HEK293 (cell line): ENCODE measurements around the gene TMCC1.

Source experiments
- CTCF ChIA-PET: fragments of 350-600 bp; formaldehyde crosslinking; extraction: SDS; loops from one replicate; lab custom pipeline; 2021; ENCODE audit warnings: antibody characterized with exemption; lab: Yijun Ruan, JAX
- POLR2A ChIA-PET: fragments of 300-600 bp; formaldehyde crosslinking; extraction: SDS; loops from one replicate; lab custom pipeline; 2020; ENCODE audit warnings: antibody characterized with exemption, inconsistent platforms; lab: Yijun Ruan, JAX
- H3K27ac ChIP-seq: fragments of 200-500 bp; sonication (Bioruptor generic); 2 replicates; pipeline ENCODE4 v1.5.1; 2014; ENCODE audit warnings: low read depth, low read length, control low read depth, inconsistent platforms; ENCODE audit errors: extremely low read depth
- H3K36me3 ChIP-seq, 2 experiments: fragments of 200-500 bp in 1 of 2; sonication (Bioruptor generic) in 1 of 2; 1 replicate in 1 of 2; 2 replicates in 1 of 2; pipeline ENCODE4 v1.5.1; 2014 to 2017; ENCODE audit warnings: inconsistent platforms in 2 of 2, low read length in 2 of 2; ENCODE audit not compliant: control insufficient read depth in 2 of 2, insufficient read depth in 1 of 2
- H3K4me1 ChIP-seq: fragments of 200-500 bp; sonication (Bioruptor generic); 2 replicates; pipeline ENCODE4 v1.5.1; 2014; ENCODE audit warnings: mild to moderate bottlenecking, low read length, inconsistent platforms; ENCODE audit not compliant: control insufficient read depth, insufficient read depth
- H3K4me3 ChIP-seq: 2 replicates; pipeline ENCODE4 v1.5.1; 2011; ENCODE audit warnings: low read depth, mild to moderate bottlenecking, control low read depth, low read length, moderate library complexity
- H3K9me3 ChIP-seq: fragments of 200-500 bp; sonication (Bioruptor generic); 2 replicates; pipeline ENCODE4 v1.5.1; 2014; ENCODE audit warnings: low read depth, low read length, inconsistent platforms; ENCODE audit not compliant: control insufficient read depth, insufficient read depth
- CTCF ChIP-seq: fragments of 450-650 bp; formaldehyde crosslinking; IDR thresholded peaks from 2 replicates; pipeline ENCODE4 v1.5.1; 2016; ENCODE audit warnings: missing biosample characterization, missing genetic modification characterization
- PRDM1 ChIP-seq: fragments of 450-650 bp; formaldehyde crosslinking; IDR thresholded peaks from 2 replicates; pipeline ENCODE4; 2016; ENCODE audit warnings: missing biosample characterization, missing genetic modification characterization
- PRDM10 ChIP-seq: fragments of 450-650 bp; formaldehyde crosslinking; IDR thresholded peaks from 2 replicates; pipeline ENCODE4 v1.5.1; 2016; ENCODE audit warnings: missing biosample characterization, missing genetic modification characterization
- SP7 ChIP-seq: fragments of 450-650 bp; formaldehyde crosslinking; IDR thresholded peaks from 2 replicates; pipeline ENCODE4 v1.5.1; 2016; ENCODE audit warnings: missing biosample characterization, missing genetic modification characterization
- ZBTB10 ChIP-seq: fragments of 450-650 bp; formaldehyde crosslinking; IDR thresholded peaks from 2 replicates; pipeline ENCODE4 v1.5.1; 2016; ENCODE audit warnings: missing biosample characterization, missing genetic modification characterization
- ZNF221 ChIP-seq: fragments of 450-650 bp; formaldehyde crosslinking; IDR thresholded peaks from 2 replicates; pipeline ENCODE4 v1.5.1; 2017; ENCODE audit warnings: missing biosample characterization, missing genetic modification characterization, borderline replicate concordance
- ZNF292 ChIP-seq: fragments of 450-650 bp; formaldehyde crosslinking; IDR thresholded peaks from 2 replicates; pipeline ENCODE4 v1.5.1; 2016; ENCODE audit warnings: low read depth, missing biosample characterization, missing genetic modification characterization, borderline replicate concordance
- ZNF366 ChIP-seq: fragments of 450-650 bp; formaldehyde crosslinking; conservative IDR thresholded peaks from 2 replicates; pipeline ENCODE4 v1.5.1; 2016; ENCODE audit warnings: missing biosample characterization, missing genetic modification characterization
- ZNF394 ChIP-seq: fragments of 450-650 bp; formaldehyde crosslinking; IDR thresholded peaks from 2 replicates; pipeline ENCODE4 v1.5.1; 2016; ENCODE audit warnings: missing biosample characterization, missing genetic modification characterization, mild to moderate bottlenecking, moderate library complexity, borderline replicate concordance
- ZNF530 ChIP-seq: fragments of 450-650 bp; formaldehyde crosslinking; IDR thresholded peaks from 2 replicates; pipeline ENCODE4 v1.5.1; 2016; ENCODE audit warnings: low read depth, missing biosample characterization, missing genetic modification characterization
- ZNF624 ChIP-seq: fragments of 450-650 bp; formaldehyde crosslinking; IDR thresholded peaks from 2 replicates; pipeline ENCODE4 v1.5.1; 2017; ENCODE audit warnings: missing biosample characterization, missing genetic modification characterization
- ZNF629 ChIP-seq: fragments of 450-650 bp; formaldehyde crosslinking; IDR thresholded peaks from 2 replicates; pipeline ENCODE4 v1.5.1; 2017; ENCODE audit warnings: missing biosample characterization, missing genetic modification characterization
- ZNF664 ChIP-seq: fragments of 450-650 bp; formaldehyde crosslinking; IDR thresholded peaks from 2 replicates; pipeline ENCODE4 v1.5.1; 2016; ENCODE audit warnings: missing biosample characterization, missing genetic modification characterization
- ZNF707 ChIP-seq: fragments of 450-650 bp; formaldehyde crosslinking; IDR thresholded peaks from 2 replicates; pipeline ENCODE4 v1.5.1; 2016; ENCODE audit warnings: missing biosample characterization, missing genetic modification characterization
- ZNF747 ChIP-seq: fragments of 450-650 bp; formaldehyde crosslinking; IDR thresholded peaks from 2 replicates; pipeline ENCODE4 v1.5.1; 2016; ENCODE audit warnings: missing biosample characterization, missing genetic modification characterization
- ZSCAN18 ChIP-seq: fragments of 450-650 bp; formaldehyde crosslinking; IDR thresholded peaks from 2 replicates; pipeline ENCODE4 v1.5.1; 2016; ENCODE audit warnings: missing biosample characterization, missing genetic modification characterization
- TF ChIP-seq, protein P1 (sequence below): fragments of 450-650 bp; formaldehyde crosslinking; IDR thresholded peaks from 2 replicates; pipeline ENCODE4 v1.5.1; 2016; ENCODE audit warnings: missing biosample characterization, missing genetic modification characterization
- TF ChIP-seq, protein P2 (sequence below): fragments of 450-650 bp; formaldehyde crosslinking; IDR thresholded peaks from 2 replicates; pipeline ENCODE4 v1.5.1; 2016; ENCODE audit warnings: missing biosample characterization, missing genetic modification characterization, low read depth

Gene TMCC1

DNA sequence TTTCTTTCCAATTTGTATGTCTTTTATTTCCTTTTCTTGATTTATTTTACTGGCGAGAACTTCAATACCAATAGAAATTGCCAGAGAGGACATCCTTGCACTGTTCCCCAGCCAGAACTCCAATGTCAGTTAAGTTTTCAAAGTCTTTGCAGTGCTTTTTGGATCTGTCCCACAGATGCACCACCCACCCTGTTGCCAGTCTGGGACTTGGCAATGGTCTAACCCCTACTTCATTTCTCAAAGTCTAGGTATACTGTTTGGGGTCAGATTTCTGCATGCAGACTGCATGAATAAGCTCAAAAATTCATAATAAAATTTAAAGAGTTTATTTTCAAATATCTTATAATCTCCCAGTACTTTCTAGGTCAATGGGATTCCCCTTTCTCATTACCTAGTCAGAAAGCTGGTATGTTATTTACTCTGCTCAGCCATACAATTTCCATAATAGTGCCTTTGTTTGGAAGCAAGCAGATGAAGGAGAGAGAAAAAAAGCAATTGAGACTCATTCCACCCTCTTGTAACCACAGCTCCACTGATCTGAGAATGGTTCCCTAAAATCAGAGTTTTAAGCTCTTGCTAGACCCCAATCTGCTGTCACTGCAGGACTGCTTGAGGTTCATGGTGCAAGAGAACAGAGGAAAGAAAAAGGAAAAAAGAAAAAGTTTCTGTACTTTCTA lies 161.2 kb downstream of the TMCC1 start:
- ChIA-PET CTCF (interaction anchor here (0.6 kb wide), 1 partner anchor 32 kb away, joined by 4 read pairs; no protein-coding TSS in a partner anchor), POLR2A (interaction anchor here (0.6 kb wide), 1 partner anchor 9 kb away, joined by 3 read pairs; no protein-coding TSS in a partner anchor)
- Histone ChIP-seq H3K4me1 (no peaks in the 10 kb centered on the region), H3K27ac (no peak overlapping the region), H3K36me3 (no peaks in the 10 kb centered on the region; a peak in 1 of 3 replicates), H3K4me3 (no peak overlapping the region), H3K9me3 (no peaks in the 10 kb centered on the region)
- TF ChIP-seq ZNF221 (tag by site-specific recombination) (no peak), ZNF530 (tag by site-specific recombination) (no peak), ZNF629 (tag by site-specific recombination) (no peak), SP7 (tag by site-specific recombination) (no peak), ZSCAN18 (tag by site-specific recombination) (no peak), ZNF664 (tag by site-specific recombination) (no peak), ZNF394 (no peak), ZNF366 (tag by site-specific recombination) (no peak), ZNF624 (tag by site-specific recombination) (no peak), ZBTB10 (no peak), ZNF747 (no peak), ZNF707 (tag by site-specific recombination) (no peak), PRDM10 (tag by site-specific recombination) (no peak), PRDM1 (no peak), ZNF292 (no peak), CTCF (tag by site-specific recombination) (no peak)
- TF ChIP-seq, protein P1, sequence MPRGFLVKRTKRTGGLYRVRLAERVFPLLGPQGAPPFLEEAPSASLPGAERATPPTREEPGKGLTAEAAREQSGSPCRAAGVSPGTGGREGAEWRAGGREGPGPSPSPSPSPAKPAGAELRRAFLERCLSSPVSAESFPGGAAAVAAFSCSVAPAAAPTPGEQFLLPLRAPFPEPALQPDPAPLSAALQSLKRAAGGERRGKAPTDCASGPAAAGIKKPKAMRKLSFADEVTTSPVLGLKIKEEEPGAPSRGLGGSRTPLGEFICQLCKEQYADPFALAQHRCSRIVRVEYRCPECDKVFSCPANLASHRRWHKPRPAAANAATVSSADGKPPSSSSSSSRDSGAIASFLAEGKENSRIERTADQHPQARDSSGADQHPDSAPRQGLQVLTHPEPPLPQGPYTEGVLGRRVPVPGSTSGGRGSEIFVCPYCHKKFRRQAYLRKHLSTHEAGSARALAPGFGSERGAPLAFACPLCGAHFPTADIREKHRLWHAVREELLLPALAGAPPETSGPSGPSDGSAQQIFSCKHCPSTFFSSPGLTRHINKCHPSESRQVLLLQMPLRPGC (tag by site-specific recombination), result no peak
- TF ChIP-seq, protein P2, sequence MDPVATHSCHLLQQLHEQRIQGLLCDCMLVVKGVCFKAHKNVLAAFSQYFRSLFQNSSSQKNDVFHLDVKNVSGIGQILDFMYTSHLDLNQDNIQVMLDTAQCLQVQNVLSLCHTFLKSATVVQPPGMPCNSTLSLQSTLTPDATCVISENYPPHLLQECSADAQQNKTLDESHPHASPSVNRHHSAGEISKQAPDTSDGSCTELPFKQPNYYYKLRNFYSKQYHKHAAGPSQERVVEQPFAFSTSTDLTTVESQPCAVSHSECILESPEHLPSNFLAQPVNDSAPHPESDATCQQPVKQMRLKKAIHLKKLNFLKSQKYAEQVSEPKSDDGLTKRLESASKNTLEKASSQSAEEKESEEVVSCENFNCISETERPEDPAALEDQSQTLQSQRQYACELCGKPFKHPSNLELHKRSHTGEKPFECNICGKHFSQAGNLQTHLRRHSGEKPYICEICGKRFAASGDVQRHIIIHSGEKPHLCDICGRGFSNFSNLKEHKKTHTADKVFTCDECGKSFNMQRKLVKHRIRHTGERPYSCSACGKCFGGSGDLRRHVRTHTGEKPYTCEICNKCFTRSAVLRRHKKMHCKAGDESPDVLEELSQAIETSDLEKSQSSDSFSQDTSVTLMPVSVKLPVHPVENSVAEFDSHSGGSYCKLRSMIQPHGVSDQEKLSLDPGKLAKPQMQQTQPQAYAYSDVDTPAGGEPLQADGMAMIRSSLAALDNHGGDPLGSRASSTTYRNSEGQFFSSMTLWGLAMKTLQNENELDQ (tag by site-specific recombination), result no peak
